ENCODE measurements around the gene RTN4. TPM values are rescaled to one million over a fixed set of nuclear protein-coding genes. Genes with fewer than 3 reads are reported as not detected.
"Not testable (repeated sequence)": the region's sequence is repeated elsewhere in the genome, so short reads cannot be mapped to it uniquely, and the experiment has no call there.

Gene RTN4
- total RNA-seq, 1 donor from 2014 or later = 83.0 TPM

- Mint-ChIP-seq H3K27me3 (ENCODE audit: insufficient read depth) (no peaks in the 10 kb centered on the region), H3K36me3 (ENCODE audit: low read depth) (no peaks in the 10 kb centered on the region), H3K4me3 (peak overlapping the region; percentile 83), H3K27ac (peak overlapping the region; percentile 32), H3K4me1 (ENCODE audit: low read depth) (peaks cover 38% of the 10 kb centered on the region), H3K9me3 (no peaks in the 10 kb centered on the region)
- DNase-seq (ENCODE audit: low spot score) = no peak
- intact Hi-C loops (cut with micrococcal nuclease) = loop anchor here (5.0 to 10.0 kb wide), 3 partner anchors 225 to 423 kb away; partner anchors contain the start of genes CLHC1, EML6 and RPS27A
These were observed 40.8 kb downstream of the RTN4 start for GRCh38 chr2:55009277-55010060.

- Mint-ChIP-seq H3K4me1 (ENCODE audit: low read depth) (peaks cover 38% of the 10 kb centered on the region), H3K27ac (no peak overlapping the region), H3K36me3 (ENCODE audit: low read depth) (no peaks in the 10 kb centered on the region), H3K27me3 (ENCODE audit: insufficient read depth) (no peaks in the 10 kb centered on the region), H3K4me3 (no peak overlapping the region), H3K9me3 (no peaks in the 10 kb centered on the region)
- no peak for DNase-seq (ENCODE audit: low spot score)
- intact Hi-C loops (cut with micrococcal nuclease) = no loop called here
These were observed 43.9 kb downstream of the RTN4 start for GRCh38 chr2:55006306-55006705.

GRCh38 chr2:55003706-55004639 is 46.3 kb downstream of the RTN4 start:
- Mint-ChIP-seq H3K27me3 (ENCODE audit: insufficient read depth) (no peaks in the 10 kb centered on the region), H3K27ac (no peak overlapping the region), H3K4me3 (no peak overlapping the region), H3K9me3 (no peaks in the 10 kb centered on the region), H3K36me3 (ENCODE audit: low read depth) (no peaks in the 10 kb centered on the region), H3K4me1 (ENCODE audit: low read depth) (peaks cover 36% of the 10 kb centered on the region)
- DNase-seq (ENCODE audit: low spot score) = no peak
- intact Hi-C loops (cut with micrococcal nuclease) = no loop called here

- Mint-ChIP-seq H3K27ac (no peak overlapping the region), H3K36me3 (ENCODE audit: low read depth) (no peaks in the 10 kb centered on the region), H3K4me1 (ENCODE audit: low read depth) (peaks cover 30% of the 10 kb centered on the region)
These were observed 48.5 kb downstream of the RTN4 start for GRCh38 chr2:55001716-55002115.

GRCh38 chr2:55000341-55000740 is 49.9 kb downstream of the RTN4 start:
- intact Hi-C loops (cut with micrococcal nuclease) = no loop called here
- no peaks in the 10 kb centered on the region for H3K36me3 Mint-ChIP-seq (ENCODE audit: low read depth)
- no peaks in the 10 kb centered on the region for H3K9me3 Mint-ChIP-seq
- H3K27me3 Mint-ChIP-seq (ENCODE audit: insufficient read depth) = no peaks in the 10 kb centered on the region
- no peak overlapping the region for H3K27ac Mint-ChIP-seq
- H3K4me3 Mint-ChIP-seq = no peak overlapping the region
- peaks cover 21% of the 10 kb centered on the region for H3K4me1 Mint-ChIP-seq (ENCODE audit: low read depth)
- DNase-seq (ENCODE audit: low spot score) = no peak

More at GRCh38 chr2:55001716-55002115, 48.5 kb downstream of the RTN4 start:
- no peaks in the 10 kb centered on the region for H3K27me3 Mint-ChIP-seq (ENCODE audit: insufficient read depth)
- DNase-seq (ENCODE audit: low spot score) = no peak
- H3K9me3 Mint-ChIP-seq = no peaks in the 10 kb centered on the region
- intact Hi-C loops (cut with micrococcal nuclease) = no loop called here
- H3K4me3 Mint-ChIP-seq = no peak overlapping the region

- no peaks in the 10 kb centered on the region for H3K9me3 Mint-ChIP-seq
- no peak overlapping the region for H3K27ac Mint-ChIP-seq
- peaks cover 21% of the 10 kb centered on the region for H3K4me1 Mint-ChIP-seq (ENCODE audit: low read depth)
- DNase-seq (ENCODE audit: low spot score) = no peak
- intact Hi-C loops (cut with micrococcal nuclease) = no loop called here
- H3K4me3 Mint-ChIP-seq = no peak overlapping the region
- no peaks in the 10 kb centered on the region for H3K27me3 Mint-ChIP-seq (ENCODE audit: insufficient read depth)
- H3K36me3 Mint-ChIP-seq (ENCODE audit: low read depth) = no peaks in the 10 kb centered on the region
These were observed 51.1 kb downstream of the RTN4 start for GRCh38 chr2:54999182-54999581.

- no peaks in the 10 kb centered on the region for H3K27me3 Mint-ChIP-seq (ENCODE audit: insufficient read depth)
- H3K9me3 Mint-ChIP-seq = no peaks in the 10 kb centered on the region
- peaks cover 28% of the 10 kb centered on the region for H3K4me1 Mint-ChIP-seq (ENCODE audit: low read depth)
- H3K4me3 Mint-ChIP-seq = no peak overlapping the region
- H3K27ac Mint-ChIP-seq = no peak overlapping the region
- intact Hi-C loops (cut with micrococcal nuclease) = no loop called here
- no peak for DNase-seq (ENCODE audit: low spot score)
- no peaks in the 10 kb centered on the region for H3K36me3 Mint-ChIP-seq (ENCODE audit: low read depth)
These were observed 52.4 kb downstream of the RTN4 start for GRCh38 chr2:54997826-54998225.

GRCh38 chr2:54995553-54995952 is 54.7 kb downstream of the RTN4 start:
- H3K9me3 Mint-ChIP-seq = no peaks in the 10 kb centered on the region
- intact Hi-C loops (cut with micrococcal nuclease) = no loop called here
- H3K4me1 Mint-ChIP-seq (ENCODE audit: low read depth) = peaks cover 28% of the 10 kb centered on the region
- no peaks in the 10 kb centered on the region for H3K27me3 Mint-ChIP-seq (ENCODE audit: insufficient read depth)
- DNase-seq (ENCODE audit: low spot score) = no peak
- H3K36me3 Mint-ChIP-seq (ENCODE audit: low read depth) = no peaks in the 10 kb centered on the region
- H3K4me3 Mint-ChIP-seq = no peak overlapping the region
- H3K27ac Mint-ChIP-seq = no peak overlapping the region

- H3K9me3 Mint-ChIP-seq; H3K27ac Mint-ChIP-seq; H3K4me3 Mint-ChIP-seq; intact Hi-C loops (cut with micrococcal nuclease); H3K36me3 Mint-ChIP-seq (ENCODE audit: low read depth); H3K27me3 Mint-ChIP-seq (ENCODE audit: insufficient read depth); H3K4me1 Mint-ChIP-seq (ENCODE audit: low read depth); DNase-seq (ENCODE audit: low spot score): not testable (repeated sequence)
These were observed 59.6 kb downstream of the RTN4 start for GRCh38 chr2:54990694-54991093.

- H3K4me1 Mint-ChIP-seq (ENCODE audit: low read depth) = peaks cover 11% of the 10 kb centered on the region
- H3K4me3 Mint-ChIP-seq = no peak overlapping the region
- no peaks in the 10 kb centered on the region for H3K9me3 Mint-ChIP-seq
- no peak for DNase-seq (ENCODE audit: low spot score)
- H3K36me3 Mint-ChIP-seq (ENCODE audit: low read depth) = peaks cover 7% of the 10 kb centered on the region
- no peaks in the 10 kb centered on the region for H3K27me3 Mint-ChIP-seq (ENCODE audit: insufficient read depth)
- H3K27ac Mint-ChIP-seq = no peak overlapping the region
- intact Hi-C loops (cut with micrococcal nuclease) = no loop called here
These were observed 61.6 kb downstream of the RTN4 start for GRCh38 chr2:54988612-54989011.

- Mint-ChIP-seq H3K9me3 (no peaks in the 10 kb centered on the region), H3K27ac (no peak overlapping the region), H3K36me3 (ENCODE audit: low read depth) (peaks cover 13% of the 10 kb centered on the region), H3K4me1 (ENCODE audit: low read depth) (peaks cover 7% of the 10 kb centered on the region), H3K4me3 (no peak overlapping the region), H3K27me3 (ENCODE audit: insufficient read depth) (no peaks in the 10 kb centered on the region)
- intact Hi-C loops (cut with micrococcal nuclease) = no loop called here
- no peak for DNase-seq (ENCODE audit: low spot score)
These were observed 64.0 kb downstream of the RTN4 start for GRCh38 chr2:54986264-54986663.

GRCh38 chr2:54984476-54984875 is 65.8 kb downstream of the RTN4 start:
- H3K9me3 Mint-ChIP-seq = no peaks in the 10 kb centered on the region
- intact Hi-C loops (cut with micrococcal nuclease) = no loop called here
- H3K27ac Mint-ChIP-seq = no peak overlapping the region
- no peak for DNase-seq (ENCODE audit: low spot score)
- no peak overlapping the region for H3K4me3 Mint-ChIP-seq
- peaks cover 18% of the 10 kb centered on the region for H3K36me3 Mint-ChIP-seq (ENCODE audit: low read depth)
- peaks cover 12% of the 10 kb centered on the region for H3K4me1 Mint-ChIP-seq (ENCODE audit: low read depth)
- H3K27me3 Mint-ChIP-seq (ENCODE audit: insufficient read depth) = no peaks in the 10 kb centered on the region
